GM20000 (cell line): ENCODE results near the gene ADGRG6.
"Not testable (repeated sequence)": the region's sequence is repeated elsewhere in the genome, so short reads cannot be mapped to it uniquely, and the experiment has no call there.

Experiments used
- DNase-seq: peaks from one replicate; pipeline ENCODE4 v3.0.0; 2012; ENCODE audit warnings: low spot score
- CTCF ChIP-seq: IDR thresholded peaks from 2 replicates; pipeline ENCODE4 v1.5.1; 2012; ENCODE audit warnings: mild to moderate bottlenecking, control low read depth; ENCODE audit errors: extremely low read depth, missing control alignments

The ADGRG6 gene

DNA sequence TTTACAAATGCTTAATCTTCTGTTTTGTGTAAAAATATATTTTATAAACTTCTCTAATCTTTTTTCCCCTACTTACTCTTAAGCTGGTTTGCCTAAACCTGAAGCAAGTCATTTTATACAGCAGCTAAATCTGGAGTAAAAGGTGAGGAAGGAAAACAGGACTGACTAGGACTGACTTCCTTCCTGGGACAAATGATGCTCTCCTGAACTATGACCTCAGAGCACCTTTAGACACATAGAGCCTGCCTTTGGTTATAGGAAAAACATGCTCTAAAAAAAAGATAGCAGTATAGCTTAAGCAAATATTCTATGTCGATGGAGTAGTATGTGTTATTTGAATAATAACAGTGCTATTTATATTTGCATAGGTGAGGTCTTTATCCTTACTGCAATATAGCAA lies 21.5 kb upstream of the ADGRG6 start:
- no peak for TF ChIP-seq CTCF
- DNase-seq: no peak

GRCh38 chr6:142280927-142281326 lies 20.9 kb upstream of the ADGRG6 start:
- TF ChIP-seq CTCF: no peak
- DNase-seq: no peak

DNA sequence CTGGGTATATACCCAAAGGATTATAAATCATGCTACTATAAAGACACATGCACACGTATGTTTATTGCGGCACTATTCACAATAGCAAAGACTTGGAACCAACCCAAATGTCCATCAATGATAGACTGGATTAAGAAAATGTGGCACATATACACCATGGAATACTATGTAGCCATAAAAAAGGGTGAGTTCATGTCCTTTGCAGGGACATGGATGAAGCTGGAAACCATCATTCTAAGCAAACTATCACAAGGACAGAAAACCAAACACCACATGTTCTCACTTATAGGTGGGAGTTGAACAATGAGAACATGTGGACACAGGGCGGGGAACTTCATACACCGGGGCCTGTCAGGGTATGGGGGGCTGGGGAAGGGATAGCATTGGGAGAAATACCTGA lies 18.7 kb upstream of the ADGRG6 start:
- DNase-seq: not testable (repeated sequence)

- TF ChIP-seq CTCF: no peak
- no peak for DNase-seq
Observed at GRCh38 chr6:142284419-142284818, 17.4 kb upstream of the ADGRG6 start.

DNA sequence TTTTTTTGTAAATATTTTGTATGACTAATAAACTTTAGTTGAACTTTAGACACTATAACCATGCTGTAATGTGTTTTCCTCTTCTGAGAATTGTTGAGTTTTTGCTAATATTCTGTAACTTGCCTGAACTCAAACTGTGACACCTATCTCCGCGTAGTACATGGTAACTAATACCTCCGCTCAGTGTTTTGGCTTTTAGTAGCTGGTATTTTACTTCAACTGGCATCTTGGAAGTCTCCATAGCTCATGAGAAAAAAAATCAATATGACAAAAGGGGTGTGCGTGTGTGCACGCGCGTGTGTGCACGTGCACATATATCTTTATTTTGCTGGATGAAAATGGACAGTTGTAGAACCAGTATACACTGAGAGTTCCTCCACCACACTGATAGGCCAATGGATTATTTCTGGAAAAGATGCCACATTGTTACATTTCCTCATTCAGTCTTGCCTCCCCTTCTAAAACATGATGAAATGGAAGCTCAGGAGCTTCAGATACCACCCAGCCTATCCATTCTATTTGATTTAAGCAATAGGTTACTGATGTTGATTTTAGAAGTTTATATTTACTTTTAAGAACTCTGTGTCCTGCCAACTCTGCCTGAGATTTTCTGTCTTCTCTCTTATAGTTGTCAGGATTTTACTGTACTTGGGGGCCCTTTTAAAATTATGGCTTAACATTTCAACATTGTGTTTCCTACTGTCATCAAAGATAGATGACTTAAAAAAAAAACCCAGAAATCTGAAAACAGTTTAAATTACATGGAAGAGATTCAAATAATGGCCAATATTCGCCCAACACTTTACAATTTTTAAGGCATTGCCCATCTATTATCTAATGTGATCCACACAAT lies 16.3 kb upstream of the ADGRG6 start:
- DNase-seq: no peak
- no peak for TF ChIP-seq CTCF

DNA sequence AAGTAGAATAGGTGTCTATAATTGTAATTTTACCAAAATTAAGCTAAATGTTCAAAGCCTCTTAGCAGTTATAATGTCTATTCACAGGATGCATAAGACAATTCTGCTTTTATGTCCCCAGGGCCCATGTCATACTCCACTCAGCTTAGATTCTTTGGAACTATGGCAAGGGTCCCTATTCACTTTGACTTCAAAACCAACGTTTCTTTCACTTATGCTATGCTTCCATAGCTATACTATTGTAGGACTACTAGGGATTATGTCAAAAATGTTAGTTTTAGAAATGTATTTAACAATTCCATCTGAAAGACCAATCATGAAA lies 15.8 kb upstream of the ADGRG6 start:
- no peak for TF ChIP-seq CTCF

GRCh38 chr6:142289687-142290086 lies 12.1 kb upstream of the ADGRG6 start:
- no peak for TF ChIP-seq CTCF
- no peak for DNase-seq

More for the DNA sequence above, 15.8 kb upstream of the ADGRG6 start:
- DNase-seq: no peak

DNA sequence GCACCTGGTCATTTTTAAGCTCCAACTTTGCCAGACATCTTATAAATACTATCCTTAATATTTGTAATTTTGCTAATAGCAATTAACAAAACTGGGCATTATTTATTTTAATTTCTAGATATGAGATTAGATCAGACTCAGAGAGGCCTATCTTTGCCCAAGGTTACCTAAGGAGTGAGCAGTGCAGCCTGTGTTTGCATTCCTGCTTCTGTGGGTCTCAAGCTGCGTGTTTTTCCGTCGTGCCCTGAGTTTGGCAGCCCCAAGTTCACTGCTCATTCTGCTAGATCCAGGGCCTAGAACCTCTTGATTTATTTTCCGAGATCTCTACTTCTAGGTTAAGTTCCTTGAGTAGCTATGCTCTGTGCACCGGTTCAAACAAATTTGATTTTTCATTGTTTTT lies 11.0 kb upstream of the ADGRG6 start:
- DNase-seq: no peak
- TF ChIP-seq CTCF: no peak
